H9 (cell line): ENCODE results near the gene PACSIN3. TPM values are rescaled to one million over a fixed set of nuclear protein-coding genes. Genes with fewer than 3 reads are reported as not detected.
A peak's percentile ranks its signal among the peaks of the same experiment; 100 is the strongest.

Source experiments
- DNase-seq: peaks from one replicate; pipeline ENCODE4 v3.0.0-alpha.2; 2017
- H2AFZ ChIP-seq: one replicate; pipeline ENCODE4 v1.6.1; 2013; ENCODE audit warnings: mild to moderate bottlenecking, low read length, control low read depth, moderate library complexity
- H2AK5ac ChIP-seq: 2 replicates; pipeline ENCODE4 v1.6.1; 2013; ENCODE audit warnings: low read length, control low read depth, mixed read lengths; ENCODE audit not compliant: insufficient read length
- H2BK120ac ChIP-seq: one replicate; pipeline ENCODE4 v1.6.1; 2013; ENCODE audit warnings: low read depth, mild to moderate bottlenecking, low read length, control low read depth, inconsistent platforms; ENCODE audit not compliant: poor library complexity, severe bottlenecking
- H2BK12ac ChIP-seq: 2 replicates; pipeline ENCODE4 v1.6.1; 2013; ENCODE audit warnings: low read length, control low read depth, mixed read lengths, low read depth; ENCODE audit not compliant: insufficient read length
- H2BK15ac ChIP-seq: 2 replicates; pipeline ENCODE4 v1.6.1; 2013; ENCODE audit warnings: low read depth, low read length, control low read depth
- H2BK20ac ChIP-seq: one replicate; pipeline ENCODE4 v1.6.1; 2013; ENCODE audit warnings: low read depth, mild to moderate bottlenecking, low read length, control low read depth, inconsistent platforms; ENCODE audit not compliant: poor library complexity, severe bottlenecking
- H2BK5ac ChIP-seq: 2 replicates; pipeline ENCODE4 v1.6.1; 2013; ENCODE audit warnings: low read length, control low read depth, mixed read lengths; ENCODE audit not compliant: insufficient read length
- H3K14ac ChIP-seq: 2 replicates; pipeline ENCODE4 v1.6.1; 2013; ENCODE audit warnings: low read length, control low read depth; ENCODE audit not compliant: insufficient read depth
- H3K18ac ChIP-seq: 2 replicates; pipeline ENCODE4 v1.6.1; 2013; ENCODE audit warnings: low read depth, mild to moderate bottlenecking, mixed read lengths, low read length, control low read depth; ENCODE audit not compliant: insufficient read length
- H3K23ac ChIP-seq: 2 replicates; pipeline ENCODE4 v1.6.1; 2013; ENCODE audit warnings: low read length, control low read depth, mixed read lengths, low read depth; ENCODE audit not compliant: insufficient read length
- H3K23me2 ChIP-seq: 2 replicates; pipeline ENCODE4 v1.6.1; 2013; ENCODE audit warnings: low read depth, mild to moderate bottlenecking, mixed read lengths, low read length, control low read depth; ENCODE audit not compliant: insufficient read length, poor library complexity, severe bottlenecking
- H3K27ac ChIP-seq: 2 replicates; pipeline ENCODE4 v1.5.1; 2013; ENCODE audit warnings: low read length, control low read depth, mixed read lengths, low read depth; ENCODE audit not compliant: insufficient read length
- H3K27me3 ChIP-seq: 2 replicates; pipeline ENCODE4 v1.6.1; 2013; ENCODE audit warnings: low read length, control low read depth, inconsistent platforms; ENCODE audit not compliant: insufficient read depth
- H3K4ac ChIP-seq: 2 replicates; pipeline ENCODE4 v1.6.1; 2013; ENCODE audit warnings: low read depth, mild to moderate bottlenecking, control low read depth, inconsistent platforms, low read length, moderate library complexity
- H3K4me1 ChIP-seq: 2 replicates; pipeline ENCODE4 v1.6.1; 2013; ENCODE audit warnings: low read length, control low read depth, inconsistent platforms; ENCODE audit not compliant: insufficient read depth
- H3K4me2 ChIP-seq: 2 replicates; pipeline ENCODE4 v1.6.1; 2013; ENCODE audit warnings: low read length, control low read depth, mixed read lengths; ENCODE audit not compliant: insufficient read length, insufficient read depth
- H3K56ac ChIP-seq: 2 replicates; pipeline ENCODE4 v1.6.1; 2013; ENCODE audit warnings: low read depth, mild to moderate bottlenecking, mixed read lengths, low read length, control low read depth; ENCODE audit not compliant: insufficient read length
- H3K79me1 ChIP-seq: 2 replicates; pipeline ENCODE4 v1.6.1; 2013; ENCODE audit warnings: low read depth, mild to moderate bottlenecking, moderate library complexity, low read length, control low read depth, inconsistent platforms; ENCODE audit not compliant: insufficient read depth, poor library complexity, severe bottlenecking
- H3K79me2 ChIP-seq: 2 replicates; pipeline ENCODE4 v1.6.1; 2013; ENCODE audit warnings: low read length, control low read depth, inconsistent platforms; ENCODE audit not compliant: insufficient read depth
- H3K9ac ChIP-seq: 2 replicates; pipeline ENCODE4 v1.6.1; 2013; ENCODE audit warnings: low read length, control low read depth, mixed read lengths; ENCODE audit not compliant: insufficient read length; ENCODE audit errors: extremely low read depth
- H3K9me3 ChIP-seq: one replicate; pipeline ENCODE4 v1.6.1; 2013; ENCODE audit warnings: low read depth, low read length, inconsistent platforms; ENCODE audit not compliant: control insufficient read depth
- H3T11ph ChIP-seq: one replicate; pipeline ENCODE4 v1.6.1; 2013; ENCODE audit warnings: mild to moderate bottlenecking, low read length, control low read depth, inconsistent platforms
- H4K20me1 ChIP-seq: one replicate; pipeline ENCODE4 v1.6.1; 2013; ENCODE audit not compliant: control insufficient read depth, insufficient read length, insufficient read depth
- H4K5ac ChIP-seq: 2 replicates; pipeline ENCODE4 v1.6.1; 2013; ENCODE audit warnings: low read depth, mild to moderate bottlenecking, mixed read lengths, low read length, control low read depth; ENCODE audit not compliant: insufficient read length
- H4K8ac ChIP-seq: replicated peaks from 2 replicates; pipeline ENCODE4 v1.6.1; 2013; ENCODE audit warnings: low read length, control low read depth, mixed read lengths, low read depth; ENCODE audit not compliant: insufficient read length
- H4K91ac ChIP-seq: 2 replicates; pipeline ENCODE4 v1.6.1; 2013; ENCODE audit warnings: low read depth, mild to moderate bottlenecking, moderate library complexity, mixed read lengths, low read length, control low read depth; ENCODE audit not compliant: insufficient read length
- H3K27ac Mint-ChIP-seq, 3 experiments: 2 replicates in 2 of 3; 3 replicates in 1 of 3; pipeline ENCODE4 v1.8.0; 2020 to 2021; ENCODE audit warnings: mixed read lengths in 3 of 3, mild to moderate bottlenecking in 1 of 3, moderate library complexity in 1 of 3
- H3K27me3 Mint-ChIP-seq: 2 replicates; pipeline ENCODE4 v1.8.0; 2021; ENCODE audit warnings: low read depth, mild to moderate bottlenecking, moderate library complexity, mixed read lengths
- H3K36me3 Mint-ChIP-seq, 3 experiments: 2 replicates in 2 of 3; 3 replicates in 1 of 3; pipeline ENCODE4 v1.8.0; 2020 to 2021; ENCODE audit warnings: low read depth in 3 of 3, mixed read lengths in 3 of 3; ENCODE audit not compliant: insufficient read depth in 1 of 3
- H3K4me1 Mint-ChIP-seq, 2 experiments: 2 replicates each; pipeline ENCODE4 v1.8.0; 2020; ENCODE audit warnings: mixed read lengths in 2 of 2
- H3K4me3 Mint-ChIP-seq, 2 experiments: 2 replicates in 1 of 2; 3 replicates in 1 of 2; pipeline ENCODE4 v1.8.0; 2020 to 2021; ENCODE audit warnings: mild to moderate bottlenecking in 2 of 2, mixed read lengths in 2 of 2, moderate library complexity in 1 of 2
- H3K9me3 Mint-ChIP-seq, 2 experiments: 2 replicates in 1 of 2; 3 replicates in 1 of 2; pipeline ENCODE4 v1.8.0; 2020; ENCODE audit warnings: mild to moderate bottlenecking in 2 of 2, mixed read lengths in 2 of 2, moderate library complexity in 1 of 2
- CTCF ChIP-seq: fragments of 200-600 bp; sonication (generic); conservative IDR thresholded peaks from 3 replicates; pipeline ENCODE4 v1.8.0; 2021; ENCODE audit warnings: antibody characterized with exemption, mild to moderate bottlenecking
- WGBS: extraction: QIAGEN DNeasy Blood & Tissue Kit; methylation state at CpG from one replicate; pipeline ENCODE4 v1.1.7; 2013; ENCODE audit warnings: missing lambda C conversion rate, low lambda C conversion rate, mixed read lengths; ENCODE audit not compliant: insufficient read length; ENCODE audit errors: extremely low coverage; 5-methylcytosine and 5-hydroxymethylcytosine counted together
- total RNA-seq: library from RNA; stranded (reverse); gene quantifications from 2 replicates; pipeline ENCODE4 v1.2.1, GENCODE V29; 2021

PACSIN3 gene
- total RNA-seq, 1 experiment from 2014 or later, result 63.0 TPM

DNA sequence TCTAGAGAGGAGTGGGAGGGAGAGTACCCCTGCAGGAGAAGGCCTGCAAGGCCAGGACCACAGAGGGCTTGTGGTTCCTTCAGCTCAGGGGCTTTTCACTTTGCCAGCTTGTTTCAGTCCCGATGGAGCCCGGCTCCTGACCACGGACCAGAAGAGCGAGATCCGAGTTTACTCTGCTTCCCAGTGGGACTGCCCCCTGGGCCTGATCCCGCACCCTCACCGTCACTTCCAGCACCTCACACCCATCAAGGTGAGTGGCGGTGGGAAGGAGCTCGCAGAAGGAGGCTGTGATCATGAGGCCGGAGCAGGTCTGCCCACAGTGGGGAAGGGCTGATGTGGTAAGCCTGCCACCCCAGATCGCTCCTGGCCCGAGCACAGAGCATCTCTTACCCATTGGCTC is 48.9 kb upstream of the PACSIN3 start:
- Mint-ChIP-seq H3K9me3 (no peaks in the 10 kb centered on the region), H3K4me3 (no peak overlapping the region), H3K36me3 (peaks cover 0 to 65% (median 53%) of the 10 kb centered on the region in 3 experiments; a peak in 5 of 7 replicates), H3K4me1 (peaks cover 0 to 9% of the 10 kb centered on the region in 2 experiments; a peak in 3 of 4 replicates), H3K27ac (peak overlapping the region in 1 of 3 experiments; percentile 68; a peak in 1 of 7 replicates), H3K27me3 (no peaks in the 10 kb centered on the region)
- Histone ChIP-seq H3K14ac (no peak overlapping the region), H4K8ac (no peak overlapping the region), H3K23me2 (no peaks in the 10 kb centered on the region), H4K5ac (no peak overlapping the region), H3K27ac (no peak overlapping the region), H3K27me3 (no peaks in the 10 kb centered on the region), H3K4me2 (no peak overlapping the region), H2BK5ac (no peak overlapping the region), H2BK12ac (no peak overlapping the region), H3T11ph (no peak overlapping the region), H3K4me1 (no peaks in the 10 kb centered on the region), H2AK5ac (no peak overlapping the region), H3K56ac (no peak overlapping the region), H3K4ac (no peak overlapping the region), H2BK15ac (no peak overlapping the region), H3K9ac (no peak overlapping the region), H2BK120ac (no peak overlapping the region), H4K91ac (no peak overlapping the region), H3K9me3 (no peaks in the 10 kb centered on the region), H2AFZ (no peak overlapping the region), H3K18ac (no peak overlapping the region), H2BK20ac (no peak overlapping the region), H4K20me1 (no peaks in the 10 kb centered on the region), H3K23ac (no peak overlapping the region), H3K79me2 (no peaks in the 10 kb centered on the region), H3K79me1 (no peaks in the 10 kb centered on the region)
- no peak for TF ChIP-seq CTCF
- no peak for DNase-seq
- no CpG with 5 or more reads among the region's 12 CpGs for WGBS
